Left lung (tissue), 10 donors: Measurements from ENCODE around the gene PAX7. TPM values are rescaled to one million over a fixed set of nuclear protein-coding genes. Genes with fewer than 3 reads are reported as not detected.

Source experiments
- ATAC-seq: fragments of 200-7000 bp; cut with Tn5 transposase; one replicate; pipeline ENCODE4 v1.9.1; 2020; ENCODE audit warnings: moderate library complexity
- DNase-seq, 4 donors: peaks; one replicate each; pipeline ENCODE4 v3.0.0-alpha.2; 2013 to 2020
- H3K27ac ChIP-seq, 2 donors: fragments of 200-600 bp; sonication (generic) in 1 of 2; one replicate each; pipeline versions ENCODE4 v1.5.0 to v1.8.0; 2020 to 2021
- H3K27me3 ChIP-seq, 2 donors: fragments of 200-600 bp; sonication (generic) in 1 of 2; one replicate each; pipeline versions ENCODE4 v1.5.0 to v1.8.0; 2020 to 2021
- H3K36me3 ChIP-seq, 2 donors: fragments of 200-600 bp; sonication (generic) in 1 of 2; one replicate each; pipeline versions ENCODE4 v1.5.0 to v1.8.0; 2020 to 2021
- H3K4me1 ChIP-seq, 2 donors: fragments of 200-600 bp; one replicate each; pipeline ENCODE4 v1.8.0; 2021
- H3K4me3 ChIP-seq, 2 donors: fragments of 200-600 bp; sonication (generic) in 1 of 2; one replicate each; pipeline versions ENCODE4 v1.5.0 to v1.8.0; 2020 to 2021; ENCODE audit warnings: mild to moderate bottlenecking in 1 of 2
- H3K9me3 ChIP-seq, 2 donors: fragments of 200-600 bp; sonication (generic) in 1 of 2; one replicate each; pipeline versions ENCODE4 v1.5.0 to v1.8.0; 2020 to 2021
- intact Hi-C, 2 donors: fragments of 100-400 bp; cut with DNase I; formaldehyde crosslinking; loops; one replicate each; pipeline versions ENCODE4 v1.11.2 to v1.14.2; 2022
- polyA plus RNA-seq, 6 donors: library from polyadenylated mRNA; unstranded; fragments of 120-200 nt; gene quantifications; one replicate each; pipeline ENCODE4 v1.2.1, GENCODE V29; 2013; ENCODE audit not compliant: insufficient read length in 6 of 6
- total RNA-seq, 2 donors: library from RNA; stranded (reverse); fragmentation: NEBNext Ultra II Directional; extraction: Animal tissue kit (Norgen Biotek cat#: 25700); gene quantifications; one replicate each; pipeline ENCODE4 v1.2.1, GENCODE V29; 2021
- TF ChIP-seq, protein P1 (sequence below), 2 donors: fragments of 200-600 bp; sonication (generic) in 1 of 2; IDR thresholded peaks; one replicate each; pipeline versions ENCODE4 v1.5.0 to v1.8.0; 2021; ENCODE audit warnings: antibody characterized with exemption in 2 of 2
- donor health status: DM: no; HTN: yes; CAD: no.
- donor health status: DM: no; HTN: no; CAD: no.

The PAX7 gene
- total and polyA plus RNA-seq, 8 donors, result 0.03 TPM; not detected in 7

DNA sequence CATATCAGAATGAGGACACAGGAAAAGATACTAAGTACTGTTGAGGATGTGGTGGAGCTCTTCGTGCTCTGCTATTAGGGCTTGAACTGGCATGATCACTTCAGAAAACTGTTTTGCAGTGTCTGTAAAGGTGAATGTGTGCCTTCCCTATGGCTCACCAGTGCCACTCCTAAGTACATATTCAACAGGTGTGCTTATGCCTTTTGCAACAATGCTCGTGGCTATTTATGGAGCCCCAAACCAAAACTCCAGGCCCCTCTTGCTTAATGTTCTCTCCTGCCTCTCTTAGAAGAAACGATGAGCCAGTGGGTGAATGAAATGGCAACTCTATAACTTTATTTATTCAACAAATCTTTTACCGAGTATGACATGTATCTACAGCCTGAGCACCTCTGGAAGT, 158.6 kb downstream of the PAX7 start:
- DNase-seq, result no peak
- peaks cover 1 to 80% of the 10 kb centered on the region in 2 donors for H3K27me3 ChIP-seq
- no peak for ATAC-seq
- intact Hi-C loops, result no loop called here
- H3K36me3 ChIP-seq, result no peaks in the 10 kb centered on the region
- no peak overlapping the region for H3K4me3 ChIP-seq
- no peak overlapping the region for H3K27ac ChIP-seq
- peaks cover 0 to 5% of the 10 kb centered on the region in 2 donors for H3K9me3 ChIP-seq
- TF ChIP-seq, protein P1, sequence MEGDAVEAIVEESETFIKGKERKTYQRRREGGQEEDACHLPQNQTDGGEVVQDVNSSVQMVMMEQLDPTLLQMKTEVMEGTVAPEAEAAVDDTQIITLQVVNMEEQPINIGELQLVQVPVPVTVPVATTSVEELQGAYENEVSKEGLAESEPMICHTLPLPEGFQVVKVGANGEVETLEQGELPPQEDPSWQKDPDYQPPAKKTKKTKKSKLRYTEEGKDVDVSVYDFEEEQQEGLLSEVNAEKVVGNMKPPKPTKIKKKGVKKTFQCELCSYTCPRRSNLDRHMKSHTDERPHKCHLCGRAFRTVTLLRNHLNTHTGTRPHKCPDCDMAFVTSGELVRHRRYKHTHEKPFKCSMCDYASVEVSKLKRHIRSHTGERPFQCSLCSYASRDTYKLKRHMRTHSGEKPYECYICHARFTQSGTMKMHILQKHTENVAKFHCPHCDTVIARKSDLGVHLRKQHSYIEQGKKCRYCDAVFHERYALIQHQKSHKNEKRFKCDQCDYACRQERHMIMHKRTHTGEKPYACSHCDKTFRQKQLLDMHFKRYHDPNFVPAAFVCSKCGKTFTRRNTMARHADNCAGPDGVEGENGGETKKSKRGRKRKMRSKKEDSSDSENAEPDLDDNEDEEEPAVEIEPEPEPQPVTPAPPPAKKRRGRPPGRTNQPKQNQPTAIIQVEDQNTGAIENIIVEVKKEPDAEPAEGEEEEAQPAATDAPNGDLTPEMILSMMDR (IDR thresholded peaks at IDR 0.05), result no peak
- no peaks in the 10 kb centered on the region for H3K4me1 ChIP-seq

DNA sequence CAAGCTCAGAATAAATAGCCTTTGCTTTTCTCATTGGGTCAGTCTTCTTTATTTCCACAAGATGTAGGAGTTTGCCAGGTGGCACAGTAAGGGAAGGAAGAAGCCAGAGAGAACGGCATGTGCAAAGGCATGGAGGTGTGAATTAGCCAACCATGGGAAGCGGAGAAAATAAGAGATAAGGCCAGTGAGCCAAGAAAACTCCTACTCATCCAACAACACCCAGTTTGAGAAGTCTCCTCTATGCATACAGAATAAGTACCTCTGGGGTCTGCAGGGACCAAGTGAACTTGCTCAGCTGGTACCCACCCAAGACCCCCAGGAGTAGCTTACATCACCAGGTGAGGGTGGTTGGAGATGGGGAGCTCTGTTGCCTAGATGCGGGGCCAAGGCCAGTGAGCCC, 162.1 kb downstream of the PAX7 start:
- Histone ChIP-seq H3K4me3 (no peak overlapping the region), H3K36me3 (no peaks in the 10 kb centered on the region), H3K9me3 (peaks cover 0 to 5% of the 10 kb centered on the region in 2 donors), H3K27me3 (peaks cover 0 to 58% of the 10 kb centered on the region in 2 donors), H3K4me1 (no peaks in the 10 kb centered on the region), H3K27ac (no peak overlapping the region)
- TF ChIP-seq, protein P1 (IDR thresholded peaks at IDR 0.05), result no peak
- intact Hi-C loops, result no loop called here
- ATAC-seq (no peak), DNase-seq (no peak)

DNA sequence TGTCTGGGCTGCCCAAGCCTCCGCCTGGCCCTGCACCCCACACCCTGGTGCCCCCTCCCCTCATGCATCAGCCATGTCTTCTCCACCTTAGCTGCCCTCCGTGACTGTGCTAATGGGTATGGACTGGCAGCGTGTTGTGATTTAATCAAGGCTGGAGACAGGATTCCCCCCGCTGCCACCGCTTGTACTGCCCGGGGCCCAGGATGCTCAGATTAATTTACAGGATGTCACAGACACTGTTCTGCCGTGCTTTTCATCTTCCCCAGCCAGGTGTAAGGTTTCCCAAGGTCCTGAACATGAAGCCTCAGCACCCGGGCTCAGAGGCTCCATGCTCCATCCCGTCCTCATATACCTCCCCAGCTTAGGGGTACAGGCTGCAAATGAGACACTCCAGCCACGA, 162.5 kb downstream of the PAX7 start:
- DNase-seq (no peak), ATAC-seq (no peak)
- no peak overlapping the region for H3K4me3 ChIP-seq
- no peak overlapping the region for H3K27ac ChIP-seq
- H3K4me1 ChIP-seq, result no peaks in the 10 kb centered on the region
- H3K27me3 ChIP-seq, result peaks cover 0 to 56% of the 10 kb centered on the region in 2 donors
- intact Hi-C loops, result no loop called here
- H3K9me3 ChIP-seq, result peaks cover 0 to 5% of the 10 kb centered on the region in 2 donors
- TF ChIP-seq, protein P1 (IDR thresholded peaks at IDR 0.05), result no peak
- no peaks in the 10 kb centered on the region for H3K36me3 ChIP-seq

DNA sequence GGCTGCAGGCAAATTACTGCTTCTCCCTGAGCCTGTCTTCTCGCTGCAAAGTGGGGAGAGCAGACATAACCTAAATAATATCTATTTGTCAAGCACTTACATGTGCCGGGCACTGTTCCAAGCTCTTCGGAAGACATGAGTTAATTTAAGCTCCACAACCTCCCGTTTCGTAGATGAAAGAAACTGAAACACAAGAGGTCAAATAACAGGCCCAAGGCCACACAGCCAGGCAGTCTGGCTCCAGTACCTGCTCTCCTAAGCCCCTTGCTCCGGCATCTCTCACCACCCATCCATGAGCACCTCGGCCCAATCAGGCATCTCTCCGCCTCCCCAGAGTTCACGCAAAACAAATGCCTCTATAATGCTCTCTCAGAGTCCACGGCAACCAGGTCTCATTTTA, 163.4 kb downstream of the PAX7 start:
- H3K27ac ChIP-seq, result no peak overlapping the region
- H3K4me1 ChIP-seq, result no peaks in the 10 kb centered on the region
- peaks cover 0 to 61% of the 10 kb centered on the region in 2 donors for H3K27me3 ChIP-seq
- DNase-seq, result peak in 1 of 4 donors; percentile 31
- no peaks in the 10 kb centered on the region for H3K36me3 ChIP-seq
- TF ChIP-seq, protein P1 (IDR thresholded peaks at IDR 0.05), result no peak
- no peak overlapping the region for H3K4me3 ChIP-seq
- H3K9me3 ChIP-seq, result peaks cover 0 to 5% of the 10 kb centered on the region in 2 donors
- intact Hi-C loops, result no loop called here
- no peak for ATAC-seq

DNA sequence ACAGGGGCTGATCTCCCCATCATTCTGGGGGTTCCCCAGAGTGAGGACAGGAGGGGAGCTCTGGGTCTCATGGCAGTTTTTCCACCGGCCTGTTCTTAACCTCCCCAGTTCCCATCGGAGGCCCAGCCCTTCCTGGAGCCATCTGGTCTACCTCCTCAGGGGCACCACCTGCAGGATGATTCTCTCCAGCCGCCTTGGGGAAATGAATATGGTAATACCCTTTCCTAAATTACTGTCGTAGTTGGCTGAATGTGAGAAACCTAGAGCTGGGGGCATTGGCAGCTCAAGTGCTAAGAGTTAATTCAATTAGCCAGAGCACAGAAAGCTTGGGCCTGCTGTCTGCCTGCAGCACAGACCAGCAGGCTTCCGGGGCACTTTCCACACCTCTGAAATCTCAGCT, 163.9 kb downstream of the PAX7 start:
- TF ChIP-seq, protein P1 (IDR thresholded peaks at IDR 0.05), result no peak
- DNase-seq, result no peak
- H3K27me3 ChIP-seq, result peaks cover 0 to 65% of the 10 kb centered on the region in 2 donors
- ATAC-seq, result no peak
- intact Hi-C loops, result no loop called here
- peaks cover 0 to 5% of the 10 kb centered on the region in 2 donors for H3K9me3 ChIP-seq
- H3K36me3 ChIP-seq, result no peaks in the 10 kb centered on the region
- H3K4me1 ChIP-seq, result no peaks in the 10 kb centered on the region
- H3K4me3 ChIP-seq, result no peak overlapping the region
- no peak overlapping the region for H3K27ac ChIP-seq
